SU-DHL-6 (cell line): ENCODE data around the gene P2RY6.

Experiments used
- H2AFZ ChIP-seq: fragments of 200-600 bp; sonication (generic); 2 replicates; pipeline ENCODE4 v1.6.1; 2014; ENCODE audit warnings: low read depth, mild to moderate bottlenecking, moderate library complexity, mixed read lengths, antibody characterized with exemption, low read length; ENCODE audit not compliant: severe bottlenecking
- H3F3A ChIP-seq: fragments of 200-600 bp; shearing (Covaris generic); 2 replicates; pipeline ENCODE4 v1.6.0; 2016; ENCODE audit warnings: antibody characterized with exemption, mild to moderate bottlenecking; ENCODE audit not compliant: insufficient read depth
- H3K27ac ChIP-seq: fragments of 200-600 bp; sonication (generic); 2 replicates; pipeline ENCODE4 v1.5.1; 2016; ENCODE audit warnings: low read depth, mild to moderate bottlenecking, low read length, moderate library complexity, mixed read lengths
- H3K27me3 ChIP-seq: fragments of 200-600 bp; sonication (generic), shearing (Covaris generic); 2 replicates; pipeline ENCODE4 v1.6.0; 2014; ENCODE audit warnings: mild to moderate bottlenecking, low read length
- H3K36me3 ChIP-seq: fragments of 200-600 bp; sonication (generic); 2 replicates; pipeline ENCODE4 v1.6.1; 2014; ENCODE audit warnings: mild to moderate bottlenecking, low read length, mixed read lengths
- H3K4me2 ChIP-seq: fragments of 300-600, 200-600 bp; shearing (Covaris generic), sonication (generic); 2 replicates; pipeline ENCODE4 v1.6.0; 2014; ENCODE audit warnings: low read length, low read depth, mild to moderate bottlenecking; ENCODE audit not compliant: poor library complexity, severe bottlenecking
- H3K4me3 ChIP-seq: fragments of 200-600 bp; sonication (generic); 2 replicates; pipeline ENCODE4 v1.5.1; 2014; ENCODE audit warnings: antibody characterized with exemption, low read length, mild to moderate bottlenecking, mixed read lengths; ENCODE audit not compliant: insufficient read depth, poor library complexity, severe bottlenecking
- H3K79me2 ChIP-seq: fragments of 200-600 bp; sonication (generic); 2 replicates; pipeline ENCODE4 v1.6.1; 2014; ENCODE audit warnings: mild to moderate bottlenecking, low read length, moderate library complexity; ENCODE audit not compliant: insufficient read depth
- H3K9ac ChIP-seq: fragments of 200-600 bp; sonication (generic); 2 replicates; pipeline ENCODE4 v1.7.0; 2014; ENCODE audit warnings: mild to moderate bottlenecking, low read length
- H3K9me2 ChIP-seq: fragments of 200-600 bp; sonication (generic); replicated peaks from 2 replicates; pipeline ENCODE4 v1.6.1; 2014; ENCODE audit warnings: low read length; ENCODE audit not compliant: insufficient read depth
- H3K9me3 ChIP-seq: fragments of 200-600 bp; sonication (generic); 2 replicates; pipeline ENCODE4 v1.6.1; 2014; ENCODE audit warnings: low read length, mixed read lengths; ENCODE audit not compliant: insufficient read depth
- H4K20me1 ChIP-seq: fragments of 200-600 bp; sonication (generic); 2 replicates; pipeline ENCODE4 v1.6.1; 2014; ENCODE audit warnings: low read depth, mild to moderate bottlenecking, antibody characterized with exemption, low read length, moderate library complexity, mixed read lengths
- CTCF ChIP-seq: fragments of 200-600 bp; sonication (generic); IDR thresholded peaks from one replicate; pipeline ENCODE4 v1.5.1; 2017; ENCODE audit warnings: antibody characterized with exemption, mild to moderate bottlenecking, low read length, moderate library complexity; ENCODE audit not compliant: insufficient read depth, poor library complexity, severe bottlenecking
- EZH2phosphoT487 ChIP-seq: fragments of 200-600 bp; sonication (generic), shearing (Covaris generic); conservative IDR thresholded peaks from 2 replicates; pipeline ENCODE4 v1.6.1; 2018; ENCODE audit warnings: mild to moderate bottlenecking, antibody characterized with exemption, low read length, moderate library complexity, mixed read lengths

P2RY6 gene

DNA sequence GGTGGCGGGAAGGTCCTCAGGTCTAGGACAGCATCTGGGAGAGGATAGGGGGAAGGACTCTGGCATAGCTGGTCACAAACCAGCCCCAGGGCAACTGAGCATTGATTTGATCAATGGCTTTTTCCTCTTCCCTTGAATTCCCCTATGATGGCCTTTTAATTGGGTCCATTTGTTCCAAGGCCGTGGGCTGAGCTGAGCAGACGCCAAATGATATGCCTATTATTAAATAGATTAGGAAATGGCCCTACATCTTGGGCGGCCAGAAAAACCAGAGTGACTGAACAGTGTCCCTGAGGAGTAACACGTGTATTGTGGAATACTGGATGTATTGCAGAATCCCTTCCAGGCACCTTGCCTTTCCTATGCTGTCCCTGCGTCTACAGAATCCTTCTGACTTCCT is 26.7 kb upstream of the P2RY6 start:
- H3K9me2 ChIP-seq: no peaks in the 10 kb centered on the region
- no peak overlapping the region for H3K4me2 ChIP-seq
- no peak overlapping the region for H3K4me3 ChIP-seq
- no peaks in the 10 kb centered on the region for H3K36me3 ChIP-seq
- H3K27ac ChIP-seq: no peak overlapping the region
- TF ChIP-seq CTCF (no peak), EZH2phosphoT487 (no peak)
- no peaks in the 10 kb centered on the region for H3F3A ChIP-seq
- no peaks in the 10 kb centered on the region for H3K27me3 ChIP-seq
- no peak overlapping the region for H2AFZ ChIP-seq
- H3K9ac ChIP-seq: no peak overlapping the region
- H4K20me1 ChIP-seq: no peaks in the 10 kb centered on the region
- H3K9me3 ChIP-seq: no peaks in the 10 kb centered on the region
- no peaks in the 10 kb centered on the region for H3K79me2 ChIP-seq

DNA sequence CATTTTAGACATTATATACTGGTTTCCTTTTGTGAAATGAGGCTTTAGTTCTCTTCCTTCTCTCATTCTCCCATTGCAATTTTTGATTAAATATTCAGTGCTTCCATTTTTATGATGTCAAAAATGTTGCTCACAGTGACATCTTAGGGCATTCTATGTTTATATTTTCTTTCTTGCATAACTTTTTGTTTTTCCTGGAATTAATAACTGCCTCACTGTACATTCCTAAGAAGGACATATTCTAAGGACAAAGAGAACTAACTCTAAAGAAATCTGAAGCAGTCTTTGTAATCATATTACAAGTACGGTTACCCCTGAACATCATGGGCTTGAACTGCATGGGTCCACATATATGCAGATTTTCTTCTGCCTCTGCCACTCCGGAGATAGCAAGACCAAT is 25.8 kb upstream of the P2RY6 start:
- Histone ChIP-seq H4K20me1 (no peaks in the 10 kb centered on the region), H2AFZ (no peak overlapping the region), H3K9me2 (no peaks in the 10 kb centered on the region), H3K79me2 (no peaks in the 10 kb centered on the region), H3K27ac (no peak overlapping the region), H3K9me3 (no peaks in the 10 kb centered on the region), H3K4me2 (no peak overlapping the region), H3K9ac (no peak overlapping the region), H3F3A (no peaks in the 10 kb centered on the region), H3K4me3 (no peak overlapping the region), H3K36me3 (no peaks in the 10 kb centered on the region), H3K27me3 (no peaks in the 10 kb centered on the region)
- no peak for TF ChIP-seq CTCF
- TF ChIP-seq EZH2phosphoT487: no peak

- Histone ChIP-seq H3K9me2 (no peaks in the 10 kb centered on the region), H3K4me3 (no peak overlapping the region), H3K79me2 (no peaks in the 10 kb centered on the region), H3K27me3 (no peaks in the 10 kb centered on the region), H3K36me3 (no peaks in the 10 kb centered on the region), H3F3A (peaks cover 4% of the 10 kb centered on the region; the same call in 1 of the 2 replicates), H3K9ac (no peak overlapping the region), H3K27ac (no peak overlapping the region), H3K9me3 (no peaks in the 10 kb centered on the region), H3K4me2 (no peak overlapping the region), H4K20me1 (no peaks in the 10 kb centered on the region), H2AFZ (no peak overlapping the region)
- TF ChIP-seq CTCF (no peak), EZH2phosphoT487 (no peak)
These were observed 23.5 kb upstream of the P2RY6 start for GRCh38 chr11:73248526-73249185.
